Endothelial cell of umbilical vein (primary cell): ENCODE data around the gene GULP1. TPM values are rescaled to one million over a fixed set of nuclear protein-coding genes. Genes with fewer than 3 reads are reported as not detected.
A peak's percentile ranks its signal among the peaks of the same experiment; 100 is the strongest.

Experiments used
- BruUV-seq: library from RNA; stranded (reverse); fragments of 400-500 nt; replicated peaks from 2 replicates; lab custom pipeline; 2021; lab: Mats Ljungman, UMichigan
- CTCF ChIA-PET: fragments of 300-600, 350-600 bp; sonication (Branson Sonifier 250); formaldehyde crosslinking; loops from one replicate; lab custom pipeline; 2021; ENCODE audit warnings: antibody characterized with exemption, inconsistent platforms; lab: Charles Lee
- POLR2A ChIA-PET: fragments of 300-600, 350-600 bp; sonication (Branson Sonifier 250); formaldehyde crosslinking; loops from one replicate; lab custom pipeline; 2021; ENCODE audit warnings: antibody characterized with exemption, inconsistent platforms; lab: Charles Lee
- DNase-seq: peaks from one replicate; pipeline ENCODE4 v3.0.0-alpha.2; 2011; ENCODE audit warnings: low read depth, low spot score
- FAIRE-seq: peaks from 2 replicates; lab custom pipeline; 2011; peaks lifted over from hg19 to GRCh38; lab: Jason Lieb, UNC
- H2AFZ ChIP-seq: 2 replicates; pipeline ENCODE4 v1.6.0; 2012; ENCODE audit warnings: low read depth, low read length, control low read depth, inconsistent platforms
- H3K27ac ChIP-seq: 2 replicates; pipeline ENCODE4 v1.5.1; 2011; ENCODE audit warnings: low read depth, mild to moderate bottlenecking, control low read depth, low read length, moderate library complexity; ENCODE audit not compliant: insufficient read depth
- H3K27me3 ChIP-seq, 2 experiments: 2 replicates each; pipeline versions ENCODE4 v1.6.0 to v1.6.1; 2011; ENCODE audit warnings: low read length in 2 of 2, mixed read lengths in 1 of 2; ENCODE audit not compliant: control insufficient read depth in 2 of 2, insufficient read depth in 2 of 2
- H3K36me3 ChIP-seq, 2 experiments: 2 replicates in 1 of 2; 3 replicates in 1 of 2; pipeline ENCODE4 v1.5.1; 2011; ENCODE audit warnings: low read length in 2 of 2, mild to moderate bottlenecking in 1 of 2, moderate library complexity in 1 of 2; ENCODE audit not compliant: control insufficient read depth in 2 of 2, insufficient read depth in 2 of 2; ENCODE audit errors: extremely low read depth in 1 of 2
- H3K4me1 ChIP-seq: 3 replicates; pipeline ENCODE4 v1.5.1; 2011; ENCODE audit warnings: mild to moderate bottlenecking, low read length; ENCODE audit not compliant: control insufficient read depth, insufficient read depth; ENCODE audit errors: extremely low read depth
- H3K4me2 ChIP-seq: 2 replicates; pipeline ENCODE4 v1.6.1; 2011; ENCODE audit warnings: low read length, control low read depth, mixed read lengths; ENCODE audit not compliant: insufficient read depth
- H3K4me3 ChIP-seq, 3 experiments: fragments of 200-600 bp in 1 of 3; sonication (generic), shearing (Covaris generic) in 1 of 3; replicated peaks in 1 of 3; 2 replicates each; pipeline ENCODE4 v1.5.1; 2011 to 2016; ENCODE audit warnings: control low read depth in 3 of 3, low read length in 3 of 3, mild to moderate bottlenecking in 2 of 3, inconsistent platforms in 1 of 3, low read depth in 1 of 3, moderate library complexity in 1 of 3; ENCODE audit not compliant: insufficient read depth in 1 of 3
- H3K79me2 ChIP-seq: 2 replicates; pipeline ENCODE4 v1.6.0; 2012; ENCODE audit warnings: low read length, inconsistent platforms; ENCODE audit not compliant: control insufficient read depth, insufficient read depth
- H3K9ac ChIP-seq: replicated peaks from 2 replicates; pipeline ENCODE3; 2011; ENCODE audit warnings: low read length, control low read depth; ENCODE audit not compliant: insufficient read depth; ENCODE audit errors: extremely low read depth
- H3K9me1 ChIP-seq: replicated peaks from 3 replicates; pipeline ENCODE4 v1.6.0; 2011; ENCODE audit warnings: mild to moderate bottlenecking, low read length; ENCODE audit not compliant: control insufficient read depth, insufficient read depth; ENCODE audit errors: extremely low read depth
- H3K9me3 ChIP-seq: replicated peaks from 2 replicates; pipeline ENCODE4 v1.5.1; 2012; ENCODE audit warnings: low read length, inconsistent platforms; ENCODE audit not compliant: control insufficient read depth, insufficient read depth
- H4K20me1 ChIP-seq: replicated peaks from 2 replicates; pipeline ENCODE3; 2011; ENCODE audit warnings: mild to moderate bottlenecking, low read length; ENCODE audit not compliant: control insufficient read depth, insufficient read depth; ENCODE audit errors: extremely low read depth
- EZH2 ChIP-seq: IDR thresholded peaks from 2 replicates; pipeline ENCODE4 v1.6.1; 2012; ENCODE audit warnings: borderline replicate concordance, low read depth, mild to moderate bottlenecking, moderate library complexity, low read length, inconsistent platforms; ENCODE audit not compliant: severe bottlenecking
- FOS ChIP-seq: IDR thresholded peaks from 2 replicates; pipeline ENCODE4 v1.6.1; 2011; ENCODE audit warnings: mild to moderate bottlenecking, low read length, moderate library complexity, borderline replicate concordance; ENCODE audit not compliant: insufficient read depth
- GATA2 ChIP-seq: IDR thresholded peaks from 2 replicates; pipeline ENCODE4 v1.7.0; 2011; ENCODE audit warnings: low read depth, mild to moderate bottlenecking, moderate library complexity, mixed read lengths, low read length; ENCODE audit not compliant: insufficient read length, insufficient read depth
- JUN ChIP-seq: IDR thresholded peaks from 2 replicates; pipeline ENCODE4 v1.6.1; 2011; ENCODE audit warnings: borderline replicate concordance, low read depth; ENCODE audit not compliant: insufficient read length, insufficient read depth
- MAX ChIP-seq: IDR thresholded peaks from 2 replicates; pipeline ENCODE4 v1.6.1; 2011; ENCODE audit not compliant: insufficient read depth, insufficient read length
- MYC ChIP-seq: IDR thresholded peaks from one replicate; pipeline ENCODE4 v1.6.1; 2011; ENCODE audit warnings: mild to moderate bottlenecking, low read depth, low read length
- POLR2A ChIP-seq: IDR thresholded peaks from 2 replicates; pipeline ENCODE4 v1.6.1; 2012; ENCODE audit warnings: low read depth, mild to moderate bottlenecking, control low read depth, low read length
- POLR2AphosphoS5 ChIP-seq: IDR thresholded peaks from 2 replicates; pipeline ENCODE4 v1.6.1; 2012; ENCODE audit warnings: low read depth, mild to moderate bottlenecking, control low read depth, low read length, moderate library complexity; ENCODE audit not compliant: insufficient read depth
- dilution Hi-C: fragments of 300-500 bp; cut with MboI; formaldehyde crosslinking; loops from one replicate; pipeline ENCODE4 v1.15.0; 2019; ENCODE audit warnings: low sequenced_read_pairs; ENCODE audit not compliant: extremely low pct_ligation_motif_present
- intact Hi-C: fragments of 100-400 bp; cut with micrococcal nuclease; formaldehyde crosslinking; loops from one replicate; pipeline ENCODE4 v1.10.0; 2022
- polyA plus RNA-seq, 4 experiments: library from polyadenylated mRNA; depleted of rRNA in 3 of 4; stranded (reverse) in 3 of 4; unstranded in 1 of 4; fragments of >200 nt; gene quantifications; 2 replicates each; pipeline versions ENCODE4 v1.2.1 to v1.2.3, GENCODE V29; 2011 to 2012; ENCODE audit warnings: missing spikeins in 1 of 4
- total RNA-seq: library from RNA; stranded (reverse); gene quantifications from 2 replicates; pipeline ENCODE4 v1.2.3, GENCODE V29; 2021

The GULP1 gene
- total and polyA plus RNA-seq, 2 donors (not counting 3 experiments of a cell fraction or from before 2014, with no cell fraction given): 24.4 to 53.8 TPM

- H4K20me1 ChIP-seq: no peaks in the 10 kb centered on the region
- dilution Hi-C loops: no loop called here
- no peak overlapping the region for H3K27ac ChIP-seq
- BruUV-seq: no TSS peak
- peaks cover 56% of the 10 kb centered on the region for H3K4me1 ChIP-seq
- TF ChIP-seq JUN (no peak), GATA2 (no peak), POLR2A (no peak), MYC (no peak), POLR2AphosphoS5 (no peak), EZH2 (no peak)
- no peak for FAIRE-seq
- no peaks in the 10 kb centered on the region for H3K27me3 ChIP-seq
- ChIA-PET CTCF (interaction anchor here (1.2 to 2.6 kb wide), 3 partner anchors 11 to 14 kb away, joined by 3 to 10 read pairs (median 8); partner anchors contain the start of gene GULP1), POLR2A (no interaction called here)
- no peak overlapping the region for H3K4me2 ChIP-seq
- H3K36me3 ChIP-seq: no peaks in the 10 kb centered on the region
- H3K4me3 ChIP-seq: no peak overlapping the region
- H3K9ac ChIP-seq: no peak overlapping the region
- intact Hi-C loops: no loop called here
- no peak for DNase-seq
- peaks cover 42% of the 10 kb centered on the region for H3K79me2 ChIP-seq
- no peak overlapping the region for H2AFZ ChIP-seq
- no peaks in the 10 kb centered on the region for H3K9me3 ChIP-seq
- no peaks in the 10 kb centered on the region for H3K9me1 ChIP-seq
Observed at GRCh38 chr2:188306271-188306670, 14.6 kb downstream of the GULP1 start.

- H3K36me3 ChIP-seq: no peaks in the 10 kb centered on the region
- peaks cover 43% of the 10 kb centered on the region for H3K79me2 ChIP-seq
- ChIA-PET POLR2A (no interaction called here), CTCF (interaction anchor here (2.4 to 2.6 kb wide), 2 partner anchors 14 to 16 kb away, joined by 8 to 10 read pairs; partner anchors contain the start of gene GULP1)
- H3K9me3 ChIP-seq: no peaks in the 10 kb centered on the region
- no peaks in the 10 kb centered on the region for H3K9me1 ChIP-seq
- peak overlapping the region; percentile 15 for H3K9ac ChIP-seq
- H3K27ac ChIP-seq: peak overlapping the region; percentile 6
- no peaks in the 10 kb centered on the region for H3K27me3 ChIP-seq
- peaks cover 51% of the 10 kb centered on the region for H3K4me1 ChIP-seq
- H3K4me3 ChIP-seq: no peak overlapping the region
- TF ChIP-seq FOS: no peak
- TF ChIP-seq POLR2A: no peak
- TF ChIP-seq POLR2AphosphoS5: no peak
- TF ChIP-seq EZH2: no peak
- no peak for TF ChIP-seq MAX
- TF ChIP-seq GATA2: peak; percentile 75
- no peaks in the 10 kb centered on the region for H4K20me1 ChIP-seq
- H3K4me2 ChIP-seq: peak overlapping the region; percentile 50
- dilution Hi-C loops: no loop called here
- intact Hi-C loops: no loop called here
- FAIRE-seq: no peak
- BruUV-seq: no TSS peak
- peak; percentile 36 for DNase-seq
- H2AFZ ChIP-seq: no peak overlapping the region
Observed at GRCh38 chr2:188307850-188308283, 16.2 kb downstream of the GULP1 start.
